GM18868 (cell line): ENCODE data around the gene GNGT2.
"Not testable (repeated sequence)": the region's sequence is repeated elsewhere in the genome, so short reads cannot be mapped to it uniquely, and the experiment has no call there.

ENCODE experiments used
- ATAC-seq: cut with Tn5 transposase; IDR thresholded peaks from one replicate; pipeline ENCODE4 v1.9.1; 2021; ENCODE audit warnings: mild to moderate bottlenecking, moderate library complexity; ENCODE audit not compliant: unreplicated experiment

The GNGT2 gene

GRCh38 chr17:49180998-49181635 lies 29.3 kb downstream of the GNGT2 start:
- ATAC-seq = no peak

- no peak for ATAC-seq
Observed at GRCh38 chr17:49180303-49180702, 30.1 kb downstream of the GNGT2 start.

- not testable (repeated sequence) for ATAC-seq
Observed at GRCh38 chr17:49175978-49176377, 34.4 kb downstream of the GNGT2 start.

- not testable (repeated sequence) for ATAC-seq
Observed at GRCh38 chr17:49170711-49171110, 39.7 kb downstream of the GNGT2 start.

GRCh38 chr17:49170216-49170615 lies 40.2 kb downstream of the GNGT2 start:
- ATAC-seq = no peak

DNA sequence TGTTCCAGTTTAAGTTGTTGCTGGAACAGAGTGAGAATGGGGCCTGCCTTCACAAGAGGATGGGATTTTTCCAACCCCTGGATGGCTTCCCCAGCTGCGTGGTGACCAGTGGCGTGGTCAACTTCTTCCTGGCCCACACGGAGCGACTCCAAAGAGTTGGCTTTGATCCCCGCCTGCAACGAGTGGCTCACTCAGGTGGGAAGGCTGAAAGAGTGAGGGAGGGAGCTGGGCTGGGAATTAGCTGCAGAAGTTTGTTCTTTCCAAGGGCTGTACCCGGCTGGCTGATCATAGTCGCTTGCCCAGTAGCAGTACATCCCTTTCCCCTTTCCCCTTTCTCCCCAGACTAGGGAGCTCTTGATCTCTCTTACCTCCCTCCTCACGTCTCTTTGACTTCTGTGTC lies 41.7 kb downstream of the GNGT2 start:
- no peak for ATAC-seq

DNA sequence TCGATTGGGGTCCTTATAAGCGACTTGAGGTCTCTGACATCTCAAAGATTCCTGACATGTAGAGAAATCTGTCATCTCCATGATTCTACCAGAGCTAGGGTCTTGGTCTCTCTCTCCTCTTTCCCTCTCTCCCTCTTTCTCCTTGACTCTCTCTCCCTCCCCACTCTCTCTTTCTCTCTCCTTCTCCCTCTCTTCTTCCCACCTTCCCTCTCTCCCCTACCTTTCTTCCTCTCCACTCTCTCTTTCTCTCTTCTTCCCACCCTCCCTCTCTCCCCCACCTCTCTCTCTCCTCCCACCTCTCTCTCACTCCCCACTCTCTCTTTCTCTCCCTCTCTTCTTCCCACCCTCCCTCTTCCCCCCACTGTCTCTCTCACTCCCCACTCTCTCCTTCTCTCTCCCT lies 45.2 kb downstream of the GNGT2 start:
- ATAC-seq = no peak

GRCh38 chr17:49162866-49163265 lies 47.5 kb downstream of the GNGT2 start:
- no peak for ATAC-seq

DNA sequence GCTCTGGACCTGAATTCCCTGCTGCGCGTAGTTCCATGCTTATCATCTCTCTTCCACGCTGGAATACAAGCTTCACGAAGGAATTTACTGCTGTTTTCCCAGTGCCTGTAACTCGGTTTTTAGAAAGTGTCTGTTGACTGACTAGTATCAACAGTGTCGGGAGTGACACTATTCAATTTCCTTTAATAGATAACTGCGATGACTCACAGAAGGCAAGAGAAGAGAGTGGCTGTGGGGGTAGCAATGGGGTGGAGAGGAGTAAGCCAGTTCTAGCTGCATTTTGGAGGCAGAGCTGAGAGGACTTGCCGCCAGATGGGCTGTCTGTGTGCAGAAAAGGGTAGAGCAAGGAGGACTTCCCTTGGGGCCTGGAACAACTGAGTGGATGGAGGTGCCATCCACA lies 52.6 kb downstream of the GNGT2 start:
- no peak for ATAC-seq

DNA sequence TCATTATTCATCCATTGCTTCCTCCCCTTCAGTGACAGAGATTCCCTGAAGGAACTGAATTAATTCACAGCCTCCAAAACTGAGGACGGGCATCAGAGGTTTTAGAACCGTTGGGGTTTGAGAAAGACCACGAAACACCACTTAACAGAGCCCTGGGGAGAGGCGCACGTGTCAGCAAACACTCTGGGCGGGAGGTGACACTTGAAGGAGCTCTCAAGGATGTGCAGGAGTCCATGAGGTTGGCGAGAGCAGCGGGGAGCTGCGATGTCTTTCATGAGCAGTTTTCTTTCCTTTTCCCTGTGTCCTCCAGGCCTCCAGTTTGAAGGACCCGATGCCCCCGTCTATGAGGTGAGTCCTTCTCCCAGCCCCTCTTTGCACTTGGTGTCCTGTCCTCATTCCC lies 54.1 kb downstream of the GNGT2 start:
- no peak for ATAC-seq
